Heart left ventricle (tissue), 13 donors: ENCODE measurements around the gene CSF1.

ENCODE experiments used
- CTCF ChIP-seq, 12 donors: fragments of 200-600 bp; sonication (generic) in 4 of 12; IDR thresholded peaks; one replicate each; pipeline versions ENCODE4 v1.5.0 to v1.8.0; 2018 to 2022; ENCODE audit warnings: antibody characterized with exemption in 12 of 12, mild to moderate bottlenecking in 5 of 12
- POLR2A ChIP-seq, 2 donors: fragments of 450-650 bp; IDR thresholded peaks; one replicate each; pipeline ENCODE4 v1.6.1; 2017; ENCODE audit warnings: antibody characterized with exemption in 2 of 2, mild to moderate bottlenecking in 2 of 2, moderate library complexity in 2 of 2
- donor health status: ischemic (EF 13 %, LVEDD 7.1; RV severe dilation, severe dysfunction).
- donor health status: DM: no; HTN: yes; CAD: no.
- donor health status: DM: no; HTN: no; CAD: no.
- donor health status: ischemic (EF 25% LVEDD 6.9; RV normal size, moderate dysfunction).
- donor health status: ischemic (EF 25% LVEDD 5.7; RV mildly dilated, moderate dysfunction).
- donor health status: ischemic (EF 35%, LVEDD 5.7; RV mildly dilated, moderate dysfunction).
- donor health status: nonischemic (EF 11% LVEDD 7.7; RV severe dilation, severe dysfunction).
- donor health status: DM: yes; HTN: yes; CAD: no.
- donor health status: PGD.
- donor health status: ischemic (EF 29% LVEDD 5.4; RV normal size, mild dysfunction).
- donor health status: nonischemic (EF 23%, LVEDD 6.1; RV moderate dilation, normal function).

- TF ChIP-seq CTCF (IDR thresholded peaks at IDR 0.05) (no peak), POLR2A (IDR thresholded peaks at IDR 0.05) (no peak)
Measured at GRCh38 chr1:109974191-109974590, 63.5 kb downstream of the CSF1 start.
